ENCODE results near the gene ADORA1. TPM values are rescaled to one million over a fixed set of nuclear protein-coding genes. Genes with fewer than 3 reads are reported as not detected.

The ADORA1 gene
- total RNA-seq, 2 experiments from 2014 or later: not detected

DNA sequence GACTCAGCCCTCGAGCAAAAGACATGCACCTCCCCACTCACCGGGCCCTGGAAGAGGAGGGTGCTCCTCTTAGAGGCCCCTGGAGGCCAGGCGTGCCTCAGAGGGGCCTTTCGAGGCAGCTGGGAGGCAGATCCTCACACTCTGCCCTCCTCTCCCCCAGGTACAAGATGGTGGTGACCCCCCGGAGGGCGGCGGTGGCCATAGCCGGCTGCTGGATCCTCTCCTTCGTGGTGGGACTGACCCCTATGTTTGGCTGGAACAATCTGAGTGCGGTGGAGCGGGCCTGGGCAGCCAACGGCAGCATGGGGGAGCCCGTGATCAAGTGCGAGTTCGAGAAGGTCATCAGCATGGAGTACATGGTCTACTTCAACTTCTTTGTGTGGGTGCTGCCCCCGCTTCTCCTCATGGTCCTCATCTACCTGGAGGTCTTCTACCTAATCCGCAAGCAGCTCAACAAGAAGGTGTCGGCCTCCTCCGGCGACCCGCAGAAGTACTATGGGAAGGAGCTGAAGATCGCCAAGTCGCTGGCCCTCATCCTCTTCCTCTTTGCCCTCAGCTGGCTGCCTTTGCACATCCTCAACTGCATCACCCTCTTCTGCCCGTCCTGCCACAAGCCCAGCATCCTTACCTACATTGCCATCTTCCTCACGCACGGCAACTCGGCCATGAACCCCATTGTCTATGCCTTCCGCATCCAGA lies 37.7 kb downstream of the ADORA1 start:
- H3K4me3 Mint-ChIP-seq: no peak overlapping the region
- CTCF ChIA-PET: no interaction called here
- H3K27me3 Mint-ChIP-seq: peaks cover 6% of the 10 kb centered on the region
- H3K4me1 Mint-ChIP-seq: no peaks in the 10 kb centered on the region
- no peak for DNase-seq
- no peaks in the 10 kb centered on the region for H3K36me3 Mint-ChIP-seq (ENCODE audit: low read depth)
- no peak overlapping the region for H3K27ac Mint-ChIP-seq
- POLR2A ChIA-PET: no interaction called here
- H3K9me3 Mint-ChIP-seq: no peaks in the 10 kb centered on the region

DNA sequence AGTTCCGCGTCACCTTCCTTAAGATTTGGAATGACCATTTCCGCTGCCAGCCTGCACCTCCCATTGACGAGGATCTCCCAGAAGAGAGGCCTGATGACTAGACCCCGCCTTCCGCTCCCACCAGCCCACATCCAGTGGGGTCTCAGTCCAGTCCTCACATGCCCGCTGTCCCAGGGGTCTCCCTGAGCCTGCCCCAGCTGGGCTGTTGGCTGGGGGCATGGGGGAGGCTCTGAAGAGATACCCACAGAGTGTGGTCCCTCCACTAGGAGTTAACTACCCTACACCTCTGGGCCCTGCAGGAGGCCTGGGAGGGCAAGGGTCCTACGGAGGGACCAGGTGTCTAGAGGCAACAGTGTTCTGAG lies 38.3 kb downstream of the ADORA1 start:
- Mint-ChIP-seq H3K27ac (no peak overlapping the region), H3K36me3 (ENCODE audit: low read depth) (no peaks in the 10 kb centered on the region), H3K27me3 (peaks cover 6% of the 10 kb centered on the region), H3K9me3 (no peaks in the 10 kb centered on the region), H3K4me1 (no peaks in the 10 kb centered on the region), H3K4me3 (no peak overlapping the region)
- ChIA-PET CTCF (interaction anchor here (1.3 kb wide), 1 partner anchor 101 kb away, joined by 3 read pairs; no protein-coding TSS in a partner anchor), POLR2A (no interaction called here)
- no peak for DNase-seq

DNA sequence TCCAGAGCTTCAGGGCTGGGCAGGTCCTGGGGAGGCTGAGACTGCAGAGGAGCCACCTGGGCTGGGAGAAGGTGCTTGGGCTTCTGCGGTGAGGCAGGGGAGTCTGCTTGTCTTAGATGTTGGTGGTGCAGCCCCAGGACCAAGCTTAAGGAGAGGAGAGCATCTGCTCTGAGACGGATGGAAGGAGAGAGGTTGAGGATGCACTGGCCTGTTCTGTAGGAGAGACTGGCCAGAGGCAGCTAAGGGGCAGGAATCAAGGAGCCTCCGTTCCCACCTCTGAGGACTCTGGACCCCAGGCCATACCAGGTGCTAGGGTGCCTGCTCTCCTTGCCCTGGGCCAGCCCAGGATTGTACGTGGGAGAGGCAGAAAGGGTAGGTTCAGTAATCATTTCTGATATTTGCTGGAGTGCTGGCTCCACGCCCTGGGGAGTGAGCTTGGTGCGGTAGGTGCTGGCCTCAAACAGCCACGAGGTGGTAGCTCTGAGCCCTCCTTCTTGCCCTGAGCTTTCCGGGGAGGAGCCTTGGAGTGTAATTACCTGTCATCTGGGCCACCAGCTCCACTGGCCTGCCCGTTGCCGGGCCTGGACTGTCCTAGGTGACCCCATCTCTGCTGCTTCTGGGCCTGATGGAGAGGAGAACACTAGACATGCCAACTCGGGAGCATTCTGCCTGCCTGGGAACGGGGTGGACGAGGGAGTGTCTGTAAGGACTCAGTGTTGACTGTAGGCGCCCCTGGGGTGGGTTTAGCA lies 38.8 kb downstream of the ADORA1 start:
- Mint-ChIP-seq H3K9me3 (no peaks in the 10 kb centered on the region), H3K4me3 (no peak overlapping the region), H3K27ac (no peak overlapping the region), H3K4me1 (no peaks in the 10 kb centered on the region), H3K36me3 (ENCODE audit: low read depth) (no peaks in the 10 kb centered on the region), H3K27me3 (peaks cover 2% of the 10 kb centered on the region)
- no peak for DNase-seq
- ChIA-PET CTCF (interaction anchor here (1.3 kb wide), 1 partner anchor 101 kb away, joined by 3 read pairs; no protein-coding TSS in a partner anchor), POLR2A (no interaction called here)

DNA sequence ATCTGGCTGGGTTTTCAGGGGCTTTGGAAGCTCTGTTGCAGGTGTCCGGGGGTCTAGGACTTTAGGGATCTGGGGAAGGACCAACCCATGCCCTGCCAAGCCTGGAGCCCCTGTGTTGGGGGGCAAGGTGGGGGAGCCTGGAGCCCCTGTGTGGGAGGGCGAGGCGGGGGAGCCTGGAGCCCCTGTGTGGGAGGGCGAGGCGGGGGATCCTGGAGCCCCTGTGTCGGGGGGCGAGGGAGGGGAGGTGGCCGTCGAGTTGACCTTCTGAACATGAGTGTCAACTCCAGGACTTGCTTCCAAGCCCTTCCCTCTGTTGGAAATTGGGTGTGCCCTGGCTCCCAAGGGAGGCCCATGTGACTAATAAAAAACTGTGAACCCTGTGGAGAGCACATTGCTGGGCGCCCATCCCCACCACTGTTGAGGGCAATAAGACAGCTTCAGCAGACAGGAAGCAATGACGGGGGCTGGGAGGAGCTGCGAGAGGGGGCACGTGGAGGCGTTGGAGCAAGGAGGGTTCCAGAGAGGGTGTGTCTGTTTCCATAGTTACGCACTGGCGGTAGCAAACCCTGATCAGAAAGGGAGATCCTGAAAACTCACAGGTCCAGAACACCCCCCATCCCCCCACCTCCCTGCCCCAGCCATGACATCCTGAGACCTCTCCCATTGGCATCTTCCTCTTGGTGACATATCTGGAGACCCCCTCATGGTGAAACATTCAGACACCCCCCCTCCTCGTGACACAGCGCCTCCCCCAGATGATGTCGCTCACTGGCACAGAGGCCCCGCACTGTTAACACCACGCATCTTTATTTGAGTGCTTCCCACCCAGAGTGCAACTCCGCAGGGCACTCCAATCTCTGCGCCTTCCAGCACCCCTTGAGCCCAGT lies 39.7 kb downstream of the ADORA1 start:
- ChIA-PET CTCF (interaction anchor here (1.3 to 1.4 kb wide), 2 partner anchors 10 to 100 kb away, joined by 3 read pairs; no protein-coding TSS in a partner anchor), POLR2A (no interaction called here)
- no peaks in the 10 kb centered on the region for H3K4me1 Mint-ChIP-seq
- no peak overlapping the region for H3K4me3 Mint-ChIP-seq
- H3K27ac Mint-ChIP-seq: no peak overlapping the region
- H3K9me3 Mint-ChIP-seq: no peaks in the 10 kb centered on the region
- H3K36me3 Mint-ChIP-seq (ENCODE audit: low read depth): no peaks in the 10 kb centered on the region
- peaks cover 2% of the 10 kb centered on the region for H3K27me3 Mint-ChIP-seq
- DNase-seq: no peak

DNA sequence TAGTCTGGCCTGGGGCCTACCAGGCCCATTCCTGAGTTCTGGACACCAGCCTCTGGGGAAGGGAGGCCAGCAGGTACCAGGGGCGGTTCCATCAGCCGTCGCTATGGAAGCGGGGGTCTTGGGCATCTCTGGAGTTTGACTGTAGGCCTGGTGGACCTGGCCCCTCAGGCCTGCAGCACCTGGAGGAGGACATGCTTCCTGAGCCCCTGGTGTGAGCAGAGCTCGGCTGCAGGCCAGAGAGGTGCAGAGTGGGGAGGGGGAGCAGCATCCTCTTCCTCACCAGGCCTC lies 40.3 kb downstream of the ADORA1 start:
- no peak for DNase-seq
- Mint-ChIP-seq H3K9me3 (no peaks in the 10 kb centered on the region), H3K36me3 (ENCODE audit: low read depth) (no peaks in the 10 kb centered on the region), H3K4me1 (no peaks in the 10 kb centered on the region), H3K4me3 (no peak overlapping the region), H3K27ac (no peak overlapping the region), H3K27me3 (peaks cover 1% of the 10 kb centered on the region)
- ChIA-PET CTCF (interaction anchor here (1.4 kb wide), 1 partner anchor 10 kb away, joined by 3 read pairs; no protein-coding TSS in a partner anchor), POLR2A (no interaction called here)

DNA sequence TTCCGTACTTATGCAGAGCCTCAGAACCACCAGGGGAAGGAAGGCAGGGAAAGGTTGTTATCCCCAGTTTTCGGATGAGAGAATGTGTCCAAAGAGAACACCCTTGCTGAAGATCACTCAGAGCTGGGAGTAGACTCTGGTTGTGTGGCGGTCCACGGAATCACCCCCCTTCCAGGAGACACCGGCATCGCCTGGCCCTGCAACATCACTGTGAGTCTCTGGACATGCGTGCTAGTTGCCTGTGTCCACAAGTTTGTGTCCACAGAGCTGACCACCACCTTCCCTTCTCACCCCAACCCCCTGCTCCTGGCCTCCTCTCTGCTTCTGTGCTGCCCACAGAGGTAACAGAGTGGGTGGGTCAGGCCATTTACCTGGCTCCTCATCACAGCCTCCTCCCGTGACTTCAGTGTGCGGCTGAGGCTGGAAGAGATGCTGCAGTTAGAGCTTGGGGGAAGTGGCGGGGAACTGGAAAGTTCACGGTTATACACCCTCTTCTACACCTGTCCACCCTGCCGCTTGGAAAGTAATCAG lies 40.8 kb downstream of the ADORA1 start:
- no peaks in the 10 kb centered on the region for H3K36me3 Mint-ChIP-seq (ENCODE audit: low read depth)
- H3K4me1 Mint-ChIP-seq: no peaks in the 10 kb centered on the region
- H3K4me3 Mint-ChIP-seq: no peak overlapping the region
- DNase-seq: no peak
- ChIA-PET CTCF (interaction anchor here (1.3 to 1.4 kb wide), 2 partner anchors 9 to 10 kb away, joined by 3 read pairs; no protein-coding TSS in a partner anchor), POLR2A (no interaction called here)
- no peaks in the 10 kb centered on the region for H3K27me3 Mint-ChIP-seq
- no peak overlapping the region for H3K27ac Mint-ChIP-seq
- H3K9me3 Mint-ChIP-seq: no peaks in the 10 kb centered on the region

DNA sequence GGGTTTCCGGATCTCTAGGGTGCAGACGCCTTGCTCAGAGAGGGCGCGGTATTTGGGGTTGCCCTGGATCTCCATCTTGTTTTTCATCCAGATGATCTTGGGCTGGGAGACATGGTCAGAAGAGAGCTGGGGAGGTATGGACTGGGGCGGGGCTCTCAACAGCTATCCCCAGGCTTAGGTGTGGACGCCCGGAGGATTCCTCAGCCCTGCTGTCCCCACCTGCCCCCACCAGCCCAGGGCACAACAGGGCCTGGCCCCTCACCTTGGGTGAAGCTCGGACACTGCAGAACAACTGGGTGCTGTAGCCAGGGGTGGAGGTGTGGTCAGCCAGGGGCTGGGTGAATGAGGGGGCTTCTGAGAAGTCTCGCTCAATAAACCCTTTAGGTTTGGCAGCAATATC lies 41.5 kb downstream of the ADORA1 start:
- Mint-ChIP-seq H3K36me3 (ENCODE audit: low read depth) (no peaks in the 10 kb centered on the region), H3K27me3 (no peaks in the 10 kb centered on the region), H3K4me1 (no peaks in the 10 kb centered on the region), H3K27ac (no peak overlapping the region), H3K9me3 (no peaks in the 10 kb centered on the region), H3K4me3 (no peak overlapping the region)
- ChIA-PET POLR2A (no interaction called here), CTCF (interaction anchor here (1.3 to 2.2 kb wide), 3 partner anchors 9 to 40 kb away, joined by 3 to 7 read pairs (median 3); no protein-coding TSS in a partner anchor)
- no peak for DNase-seq

DNA sequence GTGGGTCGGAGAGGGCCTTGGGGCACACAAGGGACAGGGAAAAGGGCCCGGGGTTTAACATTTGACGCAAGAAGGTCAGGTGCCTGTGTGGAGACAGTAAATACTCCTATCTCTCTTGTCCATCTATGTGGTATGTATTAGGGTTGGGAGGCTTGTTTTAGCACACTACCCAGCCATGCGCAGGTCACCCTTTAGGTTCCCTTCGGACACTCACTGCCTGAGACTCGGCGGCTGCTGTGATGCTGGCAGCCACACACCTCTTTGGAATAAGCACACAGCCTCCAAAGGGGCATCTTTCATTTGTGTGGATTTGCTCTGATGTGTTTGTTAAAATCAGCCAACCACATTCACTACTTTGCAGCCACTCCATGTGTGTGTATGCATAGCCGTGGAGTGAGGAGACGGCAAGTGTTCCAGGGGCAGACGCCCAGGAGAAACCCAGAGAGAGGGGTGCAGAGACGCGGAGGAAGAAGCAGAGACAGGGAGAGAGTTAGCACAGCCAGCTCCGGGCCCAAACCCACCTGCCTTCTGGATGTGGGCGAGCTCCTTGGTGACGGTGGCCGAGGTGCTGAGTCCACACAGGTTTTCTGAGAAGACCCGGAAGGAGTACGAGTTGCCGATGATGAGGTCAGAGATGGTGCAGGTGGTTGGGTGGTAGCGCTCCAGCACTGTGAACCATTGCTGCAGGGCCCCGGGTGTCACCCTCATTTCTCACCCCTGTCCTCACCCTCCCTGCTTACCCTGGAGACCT lies 42.4 kb downstream of the ADORA1 start:
- POLR2A ChIA-PET: no interaction called here
- H3K4me3 Mint-ChIP-seq: no peak overlapping the region
- no peak for DNase-seq
- no peaks in the 10 kb centered on the region for H3K36me3 Mint-ChIP-seq (ENCODE audit: low read depth)
- no peaks in the 10 kb centered on the region for H3K4me1 Mint-ChIP-seq
- H3K27ac Mint-ChIP-seq: no peak overlapping the region
- CTCF ChIA-PET: interaction anchor here (1.3 to 2.6 kb wide), 3 partner anchors 12 to 46 kb away, joined by 3 to 10 read pairs (median 7); no protein-coding TSS in a partner anchor
- H3K27me3 Mint-ChIP-seq: no peaks in the 10 kb centered on the region
- H3K9me3 Mint-ChIP-seq: no peaks in the 10 kb centered on the region

DNA sequence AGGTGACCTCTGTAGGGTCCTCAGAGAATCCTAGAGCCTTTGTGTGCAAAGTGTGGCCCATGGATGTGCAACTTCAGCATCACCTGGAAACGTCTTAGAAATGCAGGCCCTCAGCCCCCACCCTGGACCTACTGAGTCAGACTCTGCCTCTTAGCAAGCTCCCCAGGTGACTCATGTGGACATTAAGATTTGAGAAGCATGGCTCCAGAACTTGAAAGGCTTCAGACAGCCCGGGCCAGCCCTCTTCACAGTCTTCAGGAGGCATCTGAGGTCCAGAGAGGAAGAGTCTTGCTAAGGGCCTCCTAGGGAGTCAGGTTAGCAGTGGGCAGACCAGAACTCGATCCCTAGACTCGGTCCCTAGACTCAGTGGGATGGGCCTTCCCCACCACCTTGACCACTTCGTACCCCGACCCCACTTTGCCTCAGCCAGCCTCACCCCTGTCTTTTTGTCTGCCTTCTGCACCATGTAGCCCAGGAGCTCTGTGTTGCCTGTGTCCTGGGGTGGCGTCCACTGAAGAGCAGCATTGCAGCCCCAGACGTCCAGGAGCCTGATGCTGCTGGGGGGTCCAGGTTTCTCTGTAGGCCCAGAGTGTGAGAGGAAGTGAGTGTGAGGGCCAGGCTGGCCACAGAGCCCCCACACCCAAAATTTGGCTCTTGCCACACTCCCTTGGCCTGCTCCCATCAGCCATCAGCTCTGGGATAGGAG lies 43.3 kb downstream of the ADORA1 start:
- CTCF ChIA-PET: interaction anchor here (0.6 to 3.2 kb wide), 6 partner anchors 15 to 344 kb away, joined by 3 to 16 read pairs (median 8); no protein-coding TSS in a partner anchor
- H3K9me3 Mint-ChIP-seq: no peaks in the 10 kb centered on the region

DNA sequence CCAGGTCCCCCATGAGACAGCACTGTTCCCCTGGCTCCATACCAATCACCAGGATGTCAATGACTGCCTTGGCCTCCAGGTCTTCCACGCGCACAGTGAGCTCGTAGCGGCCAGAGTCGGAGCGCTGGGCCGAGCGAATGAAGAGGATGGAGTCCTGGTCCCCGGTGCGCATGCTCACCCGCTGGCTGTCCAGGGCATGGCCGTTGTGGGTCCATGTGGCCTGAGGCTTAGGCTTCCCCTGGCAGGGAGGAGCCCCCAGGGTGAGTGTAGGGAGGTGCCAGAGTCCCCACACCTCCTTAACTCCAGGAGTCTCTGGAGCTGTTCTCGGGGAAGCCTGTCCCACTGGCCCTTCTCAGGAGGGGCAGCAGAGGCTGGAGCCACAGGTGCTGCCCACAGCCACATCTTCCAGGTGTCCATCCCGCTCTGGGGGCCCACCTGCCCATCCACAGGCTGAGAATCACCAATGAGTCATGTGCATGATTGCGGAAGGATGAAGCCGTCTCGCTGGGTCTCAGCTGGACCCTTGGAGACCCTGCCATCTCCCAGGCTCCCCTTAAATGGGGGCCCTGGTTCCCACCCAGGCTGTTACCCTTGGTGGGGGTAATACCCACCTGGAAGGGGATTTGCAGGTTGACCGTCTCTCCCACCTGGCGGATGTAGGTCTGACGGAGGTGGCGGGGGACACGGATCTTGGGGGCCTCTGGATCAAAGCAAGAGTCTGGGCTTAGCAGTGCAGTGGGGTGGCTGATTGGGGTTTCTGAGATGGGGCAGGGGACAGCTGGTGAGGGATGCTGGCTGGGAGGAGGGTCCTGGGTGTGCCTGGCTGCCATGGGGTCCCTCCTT lies 44.0 kb downstream of the ADORA1 start:
- Mint-ChIP-seq H3K27ac (no peak overlapping the region), H3K4me3 (no peak overlapping the region)

More for the DNA sequence above, 43.3 kb downstream of the ADORA1 start:
- no peak for DNase-seq
- Mint-ChIP-seq H3K27ac (no peak overlapping the region), H3K4me1 (no peaks in the 10 kb centered on the region), H3K4me3 (no peak overlapping the region), H3K27me3 (no peaks in the 10 kb centered on the region), H3K36me3 (ENCODE audit: low read depth) (no peaks in the 10 kb centered on the region)
- POLR2A ChIA-PET: no interaction called here

More for the DNA sequence above, 44.0 kb downstream of the ADORA1 start:
- H3K36me3 Mint-ChIP-seq (ENCODE audit: low read depth): no peaks in the 10 kb centered on the region
- CTCF ChIA-PET: interaction anchor here (0.6 to 3.2 kb wide), 12 partner anchors 11 to 345 kb away, joined by 3 to 16 read pairs (median 4); no protein-coding TSS in a partner anchor
- H3K4me1 Mint-ChIP-seq: no peaks in the 10 kb centered on the region
- H3K27me3 Mint-ChIP-seq: no peaks in the 10 kb centered on the region
- no peaks in the 10 kb centered on the region for H3K9me3 Mint-ChIP-seq
- no peak for DNase-seq
- POLR2A ChIA-PET: interaction anchor here (1.0 kb wide), 1 partner anchor 53 kb away, joined by 3 read pairs; no protein-coding TSS in a partner anchor

All from activated CD4-positive, alpha-beta T cell treated with anti-CD3 and anti-CD28 coated beads, Interleukin-2, amount 10 ng/mL, durations not matched to agents 7 days and 5 days (primary cell).